ENCODE measurements around the gene ZNF33B.

DNA sequence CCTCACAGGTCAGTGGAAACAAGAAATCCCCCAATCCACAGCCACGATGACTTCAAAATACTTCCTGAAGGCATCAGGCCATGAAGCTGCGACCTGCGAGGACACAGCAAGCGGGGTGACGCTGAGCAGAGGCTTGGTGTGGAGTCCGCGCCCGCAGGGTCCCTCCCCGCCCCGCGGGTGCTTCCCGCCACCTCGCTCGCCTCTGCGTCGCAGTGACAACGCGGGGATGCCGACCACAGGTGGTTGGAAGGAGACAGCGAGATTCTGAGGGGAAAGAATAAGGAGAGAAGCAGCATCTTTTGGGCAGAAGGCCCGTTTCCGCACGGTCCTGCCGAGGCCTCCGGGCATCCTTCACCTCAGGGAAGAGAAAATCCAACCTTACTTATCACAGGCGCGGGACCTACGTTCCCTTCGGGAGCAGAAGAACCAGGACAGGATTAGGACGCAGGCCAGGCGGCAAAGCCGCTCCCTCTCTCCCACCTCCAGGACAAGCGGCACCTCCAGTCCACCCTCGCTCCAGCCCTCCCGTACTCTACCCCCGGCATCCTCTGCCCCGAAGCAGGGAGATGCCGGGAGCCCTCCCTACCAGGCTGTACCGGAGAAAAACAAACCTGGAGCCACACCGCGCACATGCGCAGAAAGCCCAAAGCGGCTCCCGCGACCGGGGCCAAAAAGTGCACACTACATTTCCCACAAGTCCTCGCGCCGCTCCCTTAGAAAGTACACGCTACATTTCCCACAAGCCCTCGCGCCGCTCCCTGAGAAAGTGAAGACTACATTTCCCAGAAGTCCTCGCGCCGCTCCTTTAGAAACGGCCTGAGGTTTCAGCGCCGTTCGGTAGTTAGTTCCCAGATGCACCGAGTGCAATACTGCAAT, 85.9 kb downstream of the ZNF33B start:
- no peak for TF ChIP-seq GATA2 (IDR thresholded peaks at IDR 0.05; ENCODE audit: low read depth, low read length)
- TF ChIP-seq GATA3 (IDR thresholded peaks at IDR 0.05; ENCODE audit: low read depth, low read length): no peak

Measured in SH-SY5Y (cell line).